ENCODE results near the gene PMIS2.

The PMIS2 gene

DNA sequence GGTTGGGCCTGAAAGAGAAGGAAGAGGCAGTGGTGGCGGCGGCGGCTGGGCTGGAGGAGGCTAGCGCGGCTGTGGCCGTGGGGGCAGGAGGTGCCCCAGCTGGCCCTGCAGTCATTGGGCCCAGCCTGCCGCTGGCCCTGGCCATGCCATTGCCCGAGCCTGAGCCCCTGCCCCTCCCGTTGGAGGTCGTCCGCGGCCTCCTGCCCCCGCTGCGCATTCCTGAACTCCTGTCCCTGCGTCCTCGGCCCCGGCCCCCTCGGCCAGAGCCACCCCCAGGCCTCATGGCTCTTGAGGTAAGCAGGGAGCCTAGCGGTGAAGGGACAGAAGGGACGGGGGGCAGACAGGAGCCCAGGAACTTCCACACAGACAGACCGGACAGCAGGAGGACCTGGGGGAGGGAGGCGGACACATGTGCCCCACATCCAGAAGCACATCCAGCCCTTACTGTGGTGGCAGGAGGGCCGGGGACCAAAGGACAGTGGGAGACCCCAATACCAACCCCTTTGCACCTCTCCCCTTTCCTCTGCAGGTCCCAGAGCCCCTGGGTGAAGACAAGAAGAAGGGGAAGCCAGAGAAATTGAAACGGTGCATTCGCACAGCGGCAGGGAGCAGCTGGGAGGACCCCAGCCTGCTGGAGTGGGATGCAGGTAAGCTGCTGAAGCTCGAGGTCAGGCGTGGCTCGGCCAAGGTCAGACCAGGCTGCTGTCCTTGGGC, 47.9 kb downstream of the PMIS2 start:
- DNase-seq: no peak

DNA sequence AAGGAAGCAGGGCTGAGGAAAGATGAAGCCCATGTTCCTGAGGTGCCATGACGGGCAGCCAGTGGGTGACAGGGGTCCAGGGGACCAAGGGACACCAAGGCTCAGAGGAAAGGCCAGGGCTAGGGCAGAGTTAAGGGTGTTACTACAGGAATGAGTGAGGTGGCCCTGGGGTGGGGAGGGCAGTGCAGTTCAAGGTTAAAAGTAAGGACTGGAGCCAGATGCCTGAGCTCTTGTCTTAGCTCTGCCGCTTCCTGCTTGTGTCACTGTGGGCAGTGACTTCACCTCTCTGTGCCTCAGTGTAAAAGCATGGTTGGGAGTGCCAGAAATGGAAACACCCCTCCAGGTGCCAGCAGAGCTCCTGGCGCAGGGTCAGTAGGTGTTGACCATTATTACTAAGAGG, 50.7 kb downstream of the PMIS2 start:
- DNase-seq: no peak

Measured in NCI-H524 (cell line).